Stomach (tissue), 4 donors: Measurements from ENCODE around the gene NRP1.

Experiments
- CTCF ChIP-seq, 7 experiments: fragments of 450-650 bp in 4 of 7; fragments of 200-600 bp in 3 of 7; sonication (generic) in 3 of 7; IDR thresholded peaks; one replicate each; pipeline ENCODE4 v1.5.1; 2016 to 2019; ENCODE audit warnings: antibody characterized with exemption in 7 of 7, control low read depth in 2 of 7, mild to moderate bottlenecking in 1 of 7
- POLR2A ChIP-seq, 4 donors: fragments of 450-650 bp; IDR thresholded peaks; one replicate each; pipeline ENCODE4 v1.6.1; 2016; ENCODE audit warnings: antibody characterized with exemption in 4 of 4, control low read depth in 2 of 4, mild to moderate bottlenecking in 1 of 4, moderate library complexity in 1 of 4
- POLR2AphosphoS5 ChIP-seq, 3 donors: sonication (generic); formaldehyde crosslinking; IDR thresholded peaks; one replicate each; pipeline ENCODE4 v1.6.1; 2016; ENCODE audit warnings: antibody characterized with exemption in 3 of 3

GRCh38 chr10:33262871-33263270 is 71.6 kb downstream of the NRP1 start:
- TF ChIP-seq POLR2A (IDR thresholded peaks at IDR 0.05) (no peak), CTCF (IDR thresholded peaks at IDR 0.05) (no peak), POLR2AphosphoS5 (IDR thresholded peaks at IDR 0.05) (no peak)
